GM21737 (cell line): Measurements from ENCODE around the gene ECEL1.

Source experiments
- ATAC-seq: cut with Tn5 transposase; IDR thresholded peaks from one replicate; pipeline ENCODE4 v1.9.1; 2021; ENCODE audit warnings: mild to moderate bottlenecking, moderate library complexity; ENCODE audit not compliant: unreplicated experiment

ECEL1 gene

DNA sequence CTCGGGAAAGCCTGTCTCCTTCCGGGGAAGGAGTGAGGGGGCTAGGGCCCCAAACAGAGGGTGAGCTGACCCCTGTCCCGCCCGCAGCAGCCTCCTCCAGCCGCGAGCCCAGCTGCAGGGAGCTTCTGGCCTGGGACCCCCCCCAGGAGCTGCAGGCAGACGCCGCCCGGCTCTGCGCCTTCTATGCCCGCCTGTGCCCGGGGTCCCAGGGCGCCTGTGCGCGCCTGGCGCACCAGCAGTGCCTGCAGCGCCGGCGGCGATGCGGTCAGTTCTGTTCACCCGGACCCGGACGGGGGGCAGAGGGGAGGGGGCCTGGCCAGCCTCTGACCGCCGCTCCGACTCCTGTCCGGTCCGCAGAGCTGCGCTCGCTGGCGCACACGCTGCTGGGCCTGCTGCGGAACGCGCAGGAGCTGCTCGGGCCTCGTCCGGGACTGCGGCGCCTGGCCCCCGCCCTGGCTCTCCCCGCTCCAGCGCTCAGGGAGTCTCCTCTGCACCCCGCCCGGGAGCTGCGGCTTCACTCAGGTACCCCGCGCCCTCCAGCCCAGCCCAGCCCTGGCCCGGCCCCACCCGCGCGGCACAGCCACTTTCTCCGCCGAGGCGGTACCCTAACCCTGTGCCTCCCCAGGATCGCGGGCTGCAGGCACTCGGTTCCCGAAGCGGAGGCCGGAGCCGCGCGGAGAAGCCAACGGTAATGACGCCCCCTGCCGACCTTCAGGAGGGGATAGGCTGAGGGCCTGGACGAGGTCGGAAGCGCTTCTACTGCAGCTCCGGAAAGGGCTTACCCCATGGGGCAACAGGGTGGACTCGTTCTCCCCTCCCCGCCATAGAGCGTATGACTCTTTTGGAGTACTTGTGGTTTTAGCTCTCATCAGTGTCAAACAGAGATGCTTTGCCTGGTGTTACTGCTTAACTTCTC lies 36.3 kb upstream of the ECEL1 start:
- ATAC-seq = no peak

DNA sequence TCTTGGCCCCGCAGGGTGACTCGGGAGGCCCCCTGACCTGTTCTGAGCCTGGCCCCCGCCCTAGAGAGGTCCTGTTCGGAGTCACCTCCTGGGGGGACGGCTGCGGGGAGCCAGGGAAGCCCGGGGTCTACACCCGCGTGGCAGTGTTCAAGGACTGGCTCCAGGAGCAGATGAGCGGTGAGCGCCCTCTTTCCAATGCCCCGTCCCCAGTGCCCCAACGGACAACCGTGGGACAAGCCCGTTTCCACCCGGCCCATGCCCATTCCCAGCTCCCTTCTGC lies 35.7 kb upstream of the ECEL1 start:
- ATAC-seq = no peak

DNA sequence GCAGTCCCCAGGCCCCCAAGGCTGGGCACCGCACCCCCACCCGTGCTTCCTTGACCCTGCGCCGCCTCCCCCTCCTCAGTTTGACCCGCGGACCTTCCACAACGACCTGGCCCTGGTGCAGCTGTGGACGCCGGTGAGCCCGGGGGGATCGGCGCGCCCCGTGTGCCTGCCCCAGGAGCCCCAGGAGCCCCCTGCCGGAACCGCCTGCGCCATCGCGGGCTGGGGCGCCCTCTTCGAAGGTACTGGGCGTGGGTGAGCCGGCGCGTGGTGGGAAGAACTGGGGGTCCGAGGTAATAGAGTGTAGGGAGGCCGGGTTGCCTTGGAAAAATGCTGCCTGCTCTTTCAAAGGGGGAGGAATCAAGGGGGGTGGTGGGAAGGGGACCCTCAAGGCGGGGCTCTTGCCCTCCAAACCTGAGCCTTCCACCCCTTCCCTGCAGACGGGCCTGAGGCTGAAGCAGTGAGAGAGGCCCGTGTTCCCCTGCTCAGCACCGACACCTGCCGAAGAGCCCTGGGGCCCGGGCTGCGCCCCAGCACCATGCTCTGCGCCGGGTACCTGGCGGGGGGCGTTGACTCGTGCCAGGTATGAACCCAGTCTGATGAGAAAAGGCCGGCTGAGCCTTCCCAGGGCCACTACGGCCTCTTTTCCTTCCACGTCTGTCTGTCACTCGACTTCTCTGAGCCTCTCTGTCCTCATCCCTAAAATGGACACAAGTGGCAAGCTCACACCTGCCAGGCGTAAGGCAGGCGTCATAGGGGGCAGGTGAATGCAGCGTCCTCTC lies 35.2 kb upstream of the ECEL1 start:
- no peak for ATAC-seq

DNA sequence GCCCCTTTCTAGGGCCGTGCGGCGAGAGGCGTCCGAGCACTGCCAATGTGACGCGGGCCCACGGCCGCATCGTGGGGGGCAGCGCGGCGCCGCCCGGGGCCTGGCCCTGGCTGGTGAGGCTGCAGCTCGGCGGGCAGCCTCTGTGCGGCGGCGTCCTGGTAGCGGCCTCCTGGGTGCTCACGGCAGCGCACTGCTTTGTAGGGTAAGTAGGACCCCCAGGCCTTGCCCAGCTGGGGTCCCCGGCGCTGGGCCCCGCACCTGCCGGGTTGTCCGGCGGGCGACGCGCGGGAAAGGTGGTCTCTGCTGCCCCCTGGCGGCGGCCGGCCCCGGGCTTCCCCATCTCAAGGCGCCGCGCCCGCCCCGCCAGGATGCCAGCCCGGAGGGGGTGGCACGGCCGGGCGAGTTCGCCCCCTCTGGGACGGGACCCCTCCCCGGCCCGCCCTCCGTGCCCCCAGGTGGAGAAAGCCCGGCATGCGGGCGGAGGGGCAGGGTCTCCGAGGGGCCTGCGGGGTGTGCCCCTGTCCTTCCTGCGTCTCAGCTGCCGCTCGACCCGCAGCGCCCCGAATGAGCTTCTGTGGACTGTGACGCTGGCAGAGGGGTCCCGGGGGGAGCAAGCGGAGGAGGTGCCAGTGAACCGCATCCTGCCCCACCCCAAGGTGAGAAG lies 34.5 kb upstream of the ECEL1 start:
- no peak for ATAC-seq

DNA sequence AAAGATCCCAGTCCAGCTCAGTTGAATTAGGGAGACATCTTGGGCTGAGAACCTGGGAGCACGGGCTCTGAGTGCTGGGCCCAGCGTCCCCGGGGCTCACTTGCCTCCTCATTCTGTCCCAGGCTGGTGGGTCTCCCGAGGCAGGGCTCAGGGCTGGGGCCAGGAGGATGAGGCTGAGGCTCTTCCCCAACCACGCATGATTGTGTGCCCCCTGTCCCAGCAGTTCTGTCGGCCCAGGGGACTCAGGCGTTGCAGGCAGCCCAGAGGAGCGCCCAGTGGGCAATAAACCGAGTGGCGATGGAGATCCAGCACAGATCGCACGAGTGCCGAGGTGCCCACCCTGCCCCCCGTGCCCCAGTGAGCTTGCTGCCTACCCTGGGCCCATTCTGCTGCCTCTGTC lies 33.5 kb upstream of the ECEL1 start:
- ATAC-seq = no peak

DNA sequence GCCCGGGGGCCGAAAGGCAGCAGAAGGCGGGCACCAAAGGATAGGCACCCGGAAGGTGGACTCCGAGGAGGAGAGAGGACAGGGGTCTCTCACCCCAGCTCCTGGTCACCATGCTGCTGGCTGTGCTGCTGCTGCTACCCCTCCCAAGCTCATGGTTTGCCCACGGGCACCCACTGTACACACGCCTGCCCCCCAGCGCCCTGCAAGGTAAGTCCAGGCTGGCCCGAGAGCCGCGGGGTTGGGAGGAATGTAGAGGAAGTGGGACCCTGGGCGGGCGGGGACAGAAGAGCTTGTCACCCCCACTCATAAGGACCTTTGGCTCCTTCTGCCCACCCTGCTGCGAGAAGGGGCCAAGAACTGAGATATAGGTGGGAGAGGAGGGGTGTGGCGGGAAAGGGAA lies 32.9 kb upstream of the ECEL1 start:
- no peak for ATAC-seq

DNA sequence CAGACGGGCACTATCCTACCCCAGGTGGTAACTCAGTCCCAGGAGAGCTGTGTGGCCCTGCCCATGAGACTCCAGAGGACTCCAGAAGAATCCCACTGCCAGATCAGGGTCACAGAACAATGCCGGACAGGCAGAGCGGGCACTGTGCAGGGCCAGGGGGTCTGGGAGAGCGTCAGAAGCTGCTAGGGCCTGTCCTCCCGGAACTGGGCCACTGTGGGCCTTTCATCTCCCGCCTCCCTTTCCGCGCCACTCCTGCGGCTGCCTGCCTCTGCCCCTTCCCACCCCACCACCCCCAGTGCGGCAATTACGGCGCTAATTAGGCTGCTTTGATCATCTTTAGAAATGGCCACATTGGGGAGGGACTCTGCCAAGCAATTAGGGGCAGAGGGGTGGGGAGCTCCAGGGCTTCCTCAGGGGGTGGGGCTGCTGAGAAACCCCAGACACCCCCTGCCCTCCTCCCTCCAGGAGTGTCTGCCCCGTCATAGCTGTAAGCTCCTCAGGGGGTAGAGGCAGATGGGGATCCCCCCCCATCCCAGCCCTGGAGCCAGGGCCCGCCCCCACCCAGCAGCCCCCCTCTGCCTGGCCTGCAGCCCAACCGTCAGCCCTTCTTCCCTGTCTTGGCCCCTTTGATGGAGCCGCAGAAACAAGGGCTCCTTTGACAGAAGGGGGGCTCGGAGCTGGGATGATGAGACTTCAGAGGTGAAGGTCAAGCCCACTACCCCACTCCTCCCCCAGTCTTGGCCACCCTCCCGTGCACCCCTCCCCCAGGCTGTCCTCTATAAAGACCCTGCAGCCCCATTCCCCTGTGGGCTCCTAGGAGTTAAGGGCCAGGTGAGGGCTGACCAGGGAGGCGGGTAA lies 32.2 kb upstream of the ECEL1 start, which contains the start of gene PRSS56:
TSS of gene PRSS56 (plus strand) at position 808 of the 858 bp plus-strand sequence. CDS start 211 bp downstream, outside the sequence.
- no peak for ATAC-seq

GRCh38 chr2:232518844-232519243 lies 31.2 kb upstream of the ECEL1 start:
- ATAC-seq = no peak

- no peak for ATAC-seq
Measured at GRCh38 chr2:232516551-232516950, 28.9 kb upstream of the ECEL1 start.

GRCh38 chr2:232515639-232516038 lies 28.0 kb upstream of the ECEL1 start:
- no peak for ATAC-seq

- no peak for ATAC-seq
Measured at GRCh38 chr2:232513353-232513752, 25.7 kb upstream of the ECEL1 start.

GRCh38 chr2:232512602-232513001 lies 25.0 kb upstream of the ECEL1 start:
- ATAC-seq = no peak

DNA sequence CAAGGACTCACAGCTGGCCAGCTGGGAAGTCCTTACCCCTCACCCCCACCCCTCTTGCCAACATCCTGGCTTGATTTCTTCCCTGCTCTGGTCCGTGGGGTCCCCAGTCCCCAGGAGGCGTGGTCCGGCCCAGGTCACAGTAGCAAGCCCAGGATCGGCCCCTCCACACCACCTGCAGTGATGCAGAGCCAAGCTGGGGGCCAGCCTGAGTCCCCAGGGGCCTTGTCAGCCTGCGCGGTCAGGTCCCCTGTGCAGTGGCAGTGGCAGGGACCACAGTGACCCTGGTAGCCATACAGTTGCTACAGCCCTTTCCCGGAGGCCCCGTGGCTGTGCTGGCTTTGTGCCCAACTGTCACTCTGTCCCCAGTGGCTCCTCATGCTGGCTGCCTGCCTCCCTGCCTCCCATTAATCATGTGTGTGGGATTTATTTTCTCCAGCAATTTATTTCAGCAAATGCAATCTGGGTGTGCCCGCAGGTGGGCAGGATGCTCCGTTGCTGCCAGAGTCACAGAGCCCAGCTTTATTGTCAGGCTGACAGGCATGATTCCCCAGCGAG lies 23.8 kb upstream of the ECEL1 start:
- ATAC-seq = no peak

DNA sequence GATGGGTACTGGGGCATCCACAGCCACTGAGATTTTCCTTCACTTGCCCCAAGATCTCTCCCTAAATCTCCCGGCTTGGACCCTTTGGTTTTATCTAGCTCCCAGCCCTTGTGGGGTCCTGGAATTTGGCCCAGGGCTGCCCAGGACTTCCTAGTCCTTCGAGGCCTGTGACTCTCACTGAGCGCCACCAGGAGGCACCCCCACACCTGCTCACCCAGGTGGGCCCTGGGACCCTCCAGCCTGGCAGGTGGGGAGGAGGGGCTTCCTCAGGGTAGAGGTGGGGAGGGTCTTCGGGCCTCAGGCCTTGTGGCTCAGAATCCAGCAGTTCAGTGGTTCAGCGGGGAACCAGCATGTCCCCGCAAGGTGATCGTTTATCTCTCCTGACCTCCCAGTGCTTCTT lies 20.6 kb upstream of the ECEL1 start:
- no peak for ATAC-seq

DNA sequence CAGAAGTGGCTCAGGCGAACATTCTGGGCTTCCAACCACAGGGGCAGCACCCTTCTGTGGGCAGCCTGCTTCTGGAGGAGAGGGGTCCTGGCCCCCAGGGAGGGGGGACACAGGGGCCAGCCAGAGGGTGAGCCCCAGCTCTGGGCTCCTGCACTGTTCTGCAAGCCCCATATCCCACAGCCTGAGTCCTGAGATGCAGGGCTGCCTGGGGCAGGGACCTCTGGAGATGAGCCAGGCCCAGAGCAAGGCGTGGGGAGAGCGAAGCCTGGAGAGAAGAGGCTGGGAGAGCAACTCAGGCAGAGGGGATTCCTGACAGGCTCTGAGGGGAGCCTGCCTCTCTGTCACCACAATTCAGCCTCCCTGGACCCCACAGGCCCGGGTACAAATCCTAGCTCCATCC lies 19.1 kb upstream of the ECEL1 start:
- ATAC-seq = no peak

DNA sequence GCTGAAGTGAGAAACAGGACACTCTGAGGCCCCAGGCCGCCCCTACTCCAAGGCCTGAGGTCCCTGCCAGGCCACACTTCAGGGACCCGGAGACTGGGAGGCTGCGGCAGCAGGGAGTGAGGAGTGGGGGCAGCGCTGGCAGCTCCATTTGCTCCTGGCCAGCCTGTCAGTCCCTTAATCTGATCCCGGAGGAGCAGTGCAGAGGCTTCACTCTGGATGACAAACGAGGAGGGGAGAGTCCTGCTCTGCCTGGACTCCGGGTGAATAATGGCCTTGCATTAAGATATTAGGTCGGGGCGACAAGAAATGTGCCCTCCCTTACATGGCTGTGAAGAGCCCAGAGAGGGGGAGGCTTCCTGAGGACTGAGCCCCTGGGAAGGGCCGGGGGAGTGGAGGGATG lies 18.2 kb upstream of the ECEL1 start:
- no peak for ATAC-seq

- no peak for ATAC-seq
Measured at GRCh38 chr2:232504438-232504837, 16.8 kb upstream of the ECEL1 start.

- no peak for ATAC-seq
Measured at GRCh38 chr2:232503809-232504323, 16.2 kb upstream of the ECEL1 start.

DNA sequence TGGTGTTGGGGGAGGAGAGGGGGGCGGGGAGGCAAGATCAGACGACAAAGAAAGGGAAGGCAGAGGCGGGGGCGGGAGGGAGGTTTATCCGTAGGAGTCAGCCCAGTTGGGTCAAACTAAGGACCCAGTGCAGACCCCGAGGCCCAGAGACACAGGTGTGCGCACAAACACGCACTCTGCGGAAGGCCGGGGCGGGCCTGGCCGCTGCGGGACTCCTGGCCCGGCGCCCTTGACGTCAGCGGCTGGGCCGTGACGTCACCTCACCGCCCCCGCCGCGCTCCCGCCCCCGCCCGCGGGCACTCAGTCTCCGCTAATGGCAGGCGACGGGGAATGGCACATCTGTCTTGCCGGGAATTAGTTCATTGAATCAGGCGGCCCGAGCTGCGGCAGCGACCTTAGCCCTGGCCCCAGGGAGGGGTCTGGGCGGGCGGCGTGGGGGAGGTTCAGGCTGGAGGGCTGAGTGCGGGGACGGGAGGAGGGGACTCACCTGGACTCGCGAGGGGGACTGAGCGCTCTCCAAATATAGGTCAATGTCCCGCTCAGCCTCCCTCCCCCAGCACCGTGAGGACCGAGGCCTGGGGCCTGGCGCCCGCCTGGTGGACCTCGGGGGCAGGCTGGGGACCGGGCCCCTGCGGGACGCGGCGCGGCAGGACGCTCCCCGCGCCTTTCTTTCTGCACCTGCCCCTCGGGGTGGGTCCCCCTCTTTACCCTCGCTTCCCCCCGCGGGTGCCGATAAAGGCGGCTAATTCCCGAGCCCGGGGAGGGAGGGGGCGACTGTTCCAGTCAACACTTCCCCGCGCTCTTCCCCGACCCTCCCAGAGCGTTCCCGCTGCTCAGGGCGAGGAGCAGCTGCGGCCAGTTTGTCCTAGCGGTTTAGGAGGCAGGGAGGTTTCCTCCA lies 15.5 kb upstream of the ECEL1 start:
- ATAC-seq = no peak
